Activated B cell treated with CpG ODN at 0.5 μM for 24 hours (primary cell): ENCODE measurements around the gene TAF1B. TPM values are rescaled to one million over a fixed set of nuclear protein-coding genes. Genes with fewer than 3 reads are reported as not detected.

ENCODE experiments used
- ATAC-seq: fragments of 200-7000 bp; cut with Tn5 transposase; one replicate; pipeline ENCODE4 v1.10.0; 2021; ENCODE audit warnings: low read depth, mild to moderate bottlenecking, moderate library complexity
- CTCF ChIA-PET: fragments of 350-600 bp; sonication (Branson Sonifier 250); formaldehyde crosslinking; loops from one replicate; lab custom pipeline; 2021; ENCODE audit warnings: antibody characterized with exemption; lab: Charles Lee
- POLR2A ChIA-PET: fragments of 350-600 bp; sonication (Branson Sonifier 250); formaldehyde crosslinking; loops from one replicate; lab custom pipeline; 2021; ENCODE audit warnings: antibody characterized with exemption; lab: Charles Lee
- DNase-seq: peaks from one replicate; pipeline ENCODE4 v3.0.0; 2022
- H3K27ac Mint-ChIP-seq: one replicate; pipeline ENCODE4 v1.8.0; 2020; ENCODE audit warnings: mixed read lengths
- H3K27me3 Mint-ChIP-seq: one replicate; pipeline ENCODE4 v1.8.0; 2021; ENCODE audit warnings: mixed read lengths
- H3K36me3 Mint-ChIP-seq: one replicate; pipeline ENCODE4 v1.8.0; 2021; ENCODE audit warnings: low read depth, mixed read lengths
- H3K4me1 Mint-ChIP-seq: one replicate; pipeline ENCODE4 v1.8.0; 2021; ENCODE audit warnings: mixed read lengths
- H3K4me3 Mint-ChIP-seq: one replicate; pipeline ENCODE4 v1.8.0; 2020; ENCODE audit warnings: mild to moderate bottlenecking, mixed read lengths
- H3K9me3 Mint-ChIP-seq: one replicate; pipeline ENCODE4 v1.8.0; 2020; ENCODE audit warnings: mixed read lengths
- intact Hi-C: fragments of 100-400 bp; cut with micrococcal nuclease; formaldehyde crosslinking; loops from one replicate; pipeline ENCODE4 v1.15.1; 2024
- total RNA-seq: library from RNA; stranded (reverse); gene quantifications from 2 replicates; pipeline ENCODE4 v1.2.3, GENCODE V29; 2022
- TF ChIP-seq, protein P1 (sequence below): fragments of 200-600 bp; IDR thresholded peaks from one replicate; pipeline ENCODE4 v1.8.0; 2022; ENCODE audit warnings: antibody characterized with exemption, mild to moderate bottlenecking

TAF1B gene
- total RNA-seq, 1 donor from 2014 or later, result 28.7 TPM

DNA sequence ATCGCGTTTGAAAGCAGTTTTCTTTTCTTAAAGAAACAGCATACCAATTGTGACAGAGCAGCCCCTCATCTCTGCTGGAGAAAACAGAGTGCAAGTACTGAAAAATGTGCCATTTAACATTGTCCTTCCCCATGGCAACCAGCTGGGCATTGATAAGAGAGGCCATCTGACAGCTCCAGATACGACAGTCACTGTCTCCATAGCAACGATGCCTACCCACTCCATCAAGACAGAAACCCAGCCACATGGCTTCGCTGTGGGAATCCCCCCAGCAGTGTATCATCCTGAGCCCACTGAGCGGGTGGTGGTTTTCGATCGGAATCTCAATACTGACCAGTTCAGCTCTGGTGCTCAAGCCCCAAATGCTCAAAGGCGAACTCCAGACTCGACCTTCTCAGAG is 117.7 kb downstream of the TAF1B start:
- POLR2A ChIA-PET, result no interaction called here

DNA sequence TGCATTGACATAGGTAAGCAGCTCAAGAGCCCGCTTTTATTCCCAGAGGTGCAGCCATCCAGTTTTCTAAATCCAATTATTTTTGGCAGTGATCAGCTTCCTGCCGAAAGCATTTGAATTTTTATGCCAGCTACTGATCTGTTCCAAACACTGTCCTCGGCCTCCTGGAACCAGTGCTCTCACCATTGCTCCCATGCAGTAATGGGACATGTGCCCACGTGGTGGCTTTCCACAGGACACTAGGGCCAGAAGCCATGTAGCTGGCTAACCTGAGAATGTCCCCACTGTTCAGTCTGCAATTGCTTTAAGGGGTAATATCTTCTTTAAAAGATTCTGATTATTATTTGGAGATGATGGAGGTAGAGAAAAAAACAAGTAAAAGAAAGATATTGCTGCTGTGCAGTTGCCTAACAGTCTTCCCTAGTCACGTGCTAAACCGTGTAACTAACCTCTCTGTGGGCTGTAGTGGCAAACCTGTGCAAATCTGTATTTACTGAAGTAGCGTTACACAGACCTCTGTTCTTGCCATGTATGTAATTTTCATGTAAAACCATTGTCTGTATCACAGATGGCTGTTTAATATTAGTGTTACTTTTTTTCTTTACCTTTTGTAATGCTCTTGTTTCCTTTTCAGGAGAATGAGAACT is 121.2 kb downstream of the TAF1B start:
- H3K27me3 Mint-ChIP-seq, result peaks cover 5% of the 10 kb centered on the region
- DNase-seq, result no peak
- POLR2A ChIA-PET, result no interaction called here
- no peaks in the 10 kb centered on the region for H3K9me3 Mint-ChIP-seq
- TF ChIP-seq, protein P1, sequence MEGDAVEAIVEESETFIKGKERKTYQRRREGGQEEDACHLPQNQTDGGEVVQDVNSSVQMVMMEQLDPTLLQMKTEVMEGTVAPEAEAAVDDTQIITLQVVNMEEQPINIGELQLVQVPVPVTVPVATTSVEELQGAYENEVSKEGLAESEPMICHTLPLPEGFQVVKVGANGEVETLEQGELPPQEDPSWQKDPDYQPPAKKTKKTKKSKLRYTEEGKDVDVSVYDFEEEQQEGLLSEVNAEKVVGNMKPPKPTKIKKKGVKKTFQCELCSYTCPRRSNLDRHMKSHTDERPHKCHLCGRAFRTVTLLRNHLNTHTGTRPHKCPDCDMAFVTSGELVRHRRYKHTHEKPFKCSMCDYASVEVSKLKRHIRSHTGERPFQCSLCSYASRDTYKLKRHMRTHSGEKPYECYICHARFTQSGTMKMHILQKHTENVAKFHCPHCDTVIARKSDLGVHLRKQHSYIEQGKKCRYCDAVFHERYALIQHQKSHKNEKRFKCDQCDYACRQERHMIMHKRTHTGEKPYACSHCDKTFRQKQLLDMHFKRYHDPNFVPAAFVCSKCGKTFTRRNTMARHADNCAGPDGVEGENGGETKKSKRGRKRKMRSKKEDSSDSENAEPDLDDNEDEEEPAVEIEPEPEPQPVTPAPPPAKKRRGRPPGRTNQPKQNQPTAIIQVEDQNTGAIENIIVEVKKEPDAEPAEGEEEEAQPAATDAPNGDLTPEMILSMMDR, result no peak
- CTCF ChIA-PET, result no interaction called here
- ATAC-seq, result no peak
- no peak overlapping the region for H3K27ac Mint-ChIP-seq
- peaks cover 18% of the 10 kb centered on the region for H3K4me1 Mint-ChIP-seq
- intact Hi-C loops, result no loop called here
- H3K36me3 Mint-ChIP-seq, result no peaks in the 10 kb centered on the region
- H3K4me3 Mint-ChIP-seq, result no peak overlapping the region

More for the DNA sequence above, 117.7 kb downstream of the TAF1B start:
- DNase-seq, result no peak
- Mint-ChIP-seq H3K9me3 (no peaks in the 10 kb centered on the region), H3K4me3 (no peak overlapping the region), H3K36me3 (no peaks in the 10 kb centered on the region), H3K27me3 (peaks cover 18% of the 10 kb centered on the region), H3K4me1 (peaks cover 4% of the 10 kb centered on the region), H3K27ac (no peak overlapping the region)
- intact Hi-C loops, result no loop called here
- TF ChIP-seq, protein P1, result no peak
- ATAC-seq, result no peak
- CTCF ChIA-PET, result no interaction called here

DNA sequence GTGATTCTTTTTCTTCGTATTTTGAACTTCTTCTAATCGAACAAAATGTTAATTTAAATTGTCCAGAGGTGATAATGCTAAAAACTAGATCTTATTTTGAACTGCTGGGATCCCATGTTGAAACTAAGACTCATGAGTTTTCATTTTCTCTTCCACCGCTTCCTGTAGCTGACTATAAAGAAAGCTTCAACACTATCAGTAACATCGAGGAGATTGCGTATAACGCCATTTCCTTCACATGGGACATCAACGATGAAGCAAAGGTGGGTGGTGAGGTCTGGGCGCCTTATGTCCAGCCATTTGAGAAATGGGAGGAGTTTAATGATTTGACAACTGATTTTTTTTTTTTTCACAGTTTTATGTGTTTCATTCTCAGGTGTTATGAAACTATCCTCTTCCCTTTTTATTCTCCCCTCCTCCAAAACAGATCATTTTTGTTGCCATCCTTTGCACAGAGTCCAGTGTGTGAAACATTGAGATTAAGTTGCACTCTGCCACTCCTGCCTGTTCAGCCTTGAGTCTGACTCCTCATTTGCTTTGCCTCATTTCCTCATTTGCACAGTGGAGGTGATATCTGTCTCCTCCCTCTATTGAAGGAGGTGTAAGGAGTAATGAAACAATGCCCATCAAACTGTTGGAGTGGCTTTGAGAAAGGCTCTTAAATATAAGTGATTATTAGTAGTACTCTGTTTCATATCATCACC is 122.0 kb downstream of the TAF1B start:
- Mint-ChIP-seq H3K9me3 (no peaks in the 10 kb centered on the region), H3K27me3 (peaks cover 3% of the 10 kb centered on the region), H3K36me3 (no peaks in the 10 kb centered on the region), H3K4me1 (peaks cover 18% of the 10 kb centered on the region), H3K4me3 (no peak overlapping the region), H3K27ac (no peak overlapping the region)
- ATAC-seq (no peak), DNase-seq (no peak)
- ChIA-PET POLR2A (no interaction called here), CTCF (no interaction called here)
- intact Hi-C loops, result no loop called here
- TF ChIP-seq, protein P1, result no peak

DNA sequence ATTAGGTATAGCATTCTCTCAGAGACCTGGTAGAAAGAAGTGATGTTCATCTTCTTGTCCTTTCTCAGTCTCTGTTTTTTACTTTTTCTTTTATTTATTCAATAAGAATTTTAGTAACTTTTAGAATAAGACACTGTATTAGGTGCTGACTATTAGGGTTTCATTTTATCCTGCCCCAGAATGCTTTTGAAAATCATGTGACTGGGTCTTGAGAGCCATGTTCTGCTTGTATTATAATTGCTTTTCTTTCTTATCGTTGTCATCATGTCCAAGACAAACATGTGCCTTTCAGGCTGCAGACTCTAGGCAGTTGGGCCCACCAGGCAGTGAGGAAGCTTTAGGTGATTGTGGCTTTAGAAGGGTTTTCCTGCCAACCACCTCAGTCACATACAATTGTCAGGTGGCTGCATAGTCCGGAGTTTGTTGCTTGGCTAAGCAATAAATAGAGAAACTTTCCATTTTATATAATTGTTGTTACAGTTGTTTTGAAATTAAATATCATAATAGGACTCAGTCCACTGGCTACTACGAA is 123.3 kb downstream of the TAF1B start:
- H3K27ac Mint-ChIP-seq, result no peak overlapping the region
- H3K9me3 Mint-ChIP-seq, result no peaks in the 10 kb centered on the region
- ATAC-seq (no peak), DNase-seq (no peak)
- H3K27me3 Mint-ChIP-seq, result peaks cover 3% of the 10 kb centered on the region
- POLR2A ChIA-PET, result interaction anchor here (1.0 kb wide), 1 partner anchor 69 kb away, joined by 3 read pairs; no protein-coding TSS in a partner anchor
- TF ChIP-seq, protein P1, result no peak
- CTCF ChIA-PET, result interaction anchor here (3.5 kb wide), 1 partner anchor 18 kb away, joined by 16 read pairs; no protein-coding TSS in a partner anchor
- no peak overlapping the region for H3K4me3 Mint-ChIP-seq
- intact Hi-C loops, result loop anchor here (1.0 kb wide), 1 partner anchor 15 kb away; the partner anchor contains the start of gene GRHL1
- H3K36me3 Mint-ChIP-seq, result no peaks in the 10 kb centered on the region
- peaks cover 18% of the 10 kb centered on the region for H3K4me1 Mint-ChIP-seq
